GM12878 (cell line): ENCODE results near the gene LIM2. TPM values are rescaled to one million over a fixed set of nuclear protein-coding genes. Genes with fewer than 3 reads are reported as not detected.

Source experiments
- ATAC-seq: fragments of 200-7000 bp; cut with Tn5 transposase; 3 replicates; pipeline ENCODE4 v1.9.1; 2020; ENCODE audit warnings: mild to moderate bottlenecking, moderate library complexity
- BruUV-seq: library from RNA; stranded (reverse); fragments of 400-500 nt; replicated peaks from 2 replicates; lab custom pipeline; 2021; lab: Mats Ljungman, UMichigan
- CTCF ChIA-PET: fragments of 300-600 bp; sonication (Branson Sonifier 250); formaldehyde crosslinking; extraction: SDS; loops from one replicate; lab custom pipeline; 2021; ENCODE audit warnings: inconsistent platforms; lab: Yijun Ruan, JAX
- POLR2A ChIA-PET: fragments of 350-600 bp; formaldehyde crosslinking; extraction: SDS; loops from one replicate; lab custom pipeline; 2021; ENCODE audit warnings: inconsistent platforms; lab: Charles Lee
- RAD21 ChIA-PET: fragments of 300-600 bp; sonication (Branson Sonifier 250); formaldehyde crosslinking; loops from one replicate; lab custom pipeline; 2023; ENCODE audit warnings: antibody characterized with exemption; ENCODE audit not compliant: unreplicated experiment; lab: Charles Lee
- SMC1A ChIA-PET: fragments of 300-600 bp; sonication (Branson Sonifier 250); formaldehyde crosslinking; loops from one replicate; lab custom pipeline; 2023; ENCODE audit not compliant: unreplicated experiment, uncharacterized antibody; lab: Charles Lee
- DNase-seq: peaks from one replicate; pipeline ENCODE4 v3.0.0-alpha.2; 2011; ENCODE audit warnings: low read depth, low spot score
- FAIRE-seq: peaks from 3 replicates; lab custom pipeline; 2011; peaks lifted over from hg19 to GRCh38; lab: Jason Lieb, UNC
- H2AFZ ChIP-seq: 2 replicates; pipeline ENCODE4 v1.6.0; 2011; ENCODE audit warnings: low read depth, low read length, control low read depth; ENCODE audit not compliant: control insufficient read depth
- H3K27ac ChIP-seq: 2 replicates; pipeline ENCODE4 v1.5.1; 2011; ENCODE audit warnings: control low read depth; ENCODE audit not compliant: control insufficient read depth, insufficient read depth
- H3K27me3 ChIP-seq, 2 experiments: replicated peaks in 1 of 2; 2 replicates each; pipeline versions ENCODE4 v1.6.0 to v1.6.1; 2011; ENCODE audit warnings: low read length in 1 of 2; ENCODE audit not compliant: control insufficient read depth in 2 of 2, insufficient read depth in 2 of 2
- H3K36me3 ChIP-seq, 2 experiments: 2 replicates each; pipeline ENCODE4 v1.5.1; 2011; ENCODE audit warnings: low read length in 1 of 2; ENCODE audit not compliant: control insufficient read depth in 2 of 2, insufficient read depth in 2 of 2
- H3K4me1 ChIP-seq: 2 replicates; pipeline ENCODE4 v1.6.1; 2011; ENCODE audit warnings: mild to moderate bottlenecking, low read length, moderate library complexity, mixed read lengths; ENCODE audit not compliant: control insufficient read depth, insufficient read depth
- H3K4me2 ChIP-seq: 2 replicates; pipeline ENCODE4 v1.6.0; 2011; ENCODE audit warnings: control low read depth; ENCODE audit not compliant: control insufficient read depth, insufficient read depth
- H3K4me3 ChIP-seq: fragments of 200-600 bp; sonication (generic); 2 replicates; pipeline ENCODE4 v1.5.1; 2016
- H3K79me2 ChIP-seq: 2 replicates; pipeline ENCODE4 v1.6.0; 2011; ENCODE audit warnings: low read length; ENCODE audit not compliant: control insufficient read depth, insufficient read depth
- H3K9ac ChIP-seq: 2 replicates; pipeline ENCODE4 v1.8.0; 2011; ENCODE audit warnings: low read length, control low read depth, mixed read lengths; ENCODE audit not compliant: control insufficient read depth, insufficient read depth
- H3K9me3 ChIP-seq: replicated peaks from 3 replicates; pipeline ENCODE4 v1.5.1; 2011; ENCODE audit warnings: mild to moderate bottlenecking, low read length; ENCODE audit not compliant: control insufficient read depth, insufficient read depth
- H4K20me1 ChIP-seq: 2 replicates; pipeline ENCODE4 v1.6.0; 2011; ENCODE audit not compliant: control insufficient read depth, insufficient read depth
- CBX5 ChIP-seq: sonication (generic); IDR thresholded peaks from 2 replicates; pipeline ENCODE4 v1.6.1; 2016; ENCODE audit warnings: low read depth, moderate library complexity, mild to moderate bottlenecking, inconsistent platforms
- HDAC2 ChIP-seq: fragments of 200-600 bp; sonication (generic); IDR thresholded peaks from 2 replicates; pipeline ENCODE4 v1.6.1; 2017
- IKZF2 ChIP-seq, 2 experiments: fragments of 450-650 bp; IDR thresholded peaks; 2 replicates each; pipeline ENCODE4 v1.6.1; 2017; ENCODE audit warnings: mild to moderate bottlenecking in 2 of 2, moderate library complexity in 2 of 2
- MXI1 ChIP-seq: fragments of 150-350 bp; IDR thresholded peaks from 2 replicates; pipeline ENCODE4 v1.6.1; 2011; ENCODE audit warnings: low read depth, mild to moderate bottlenecking, inconsistent platforms, low read length, improper control_type of control experiment
- NFYA ChIP-seq: IDR thresholded peaks from 2 replicates; pipeline ENCODE4 v1.6.1; 2011; ENCODE audit warnings: low read depth, mild to moderate bottlenecking, low read length, improper control_type of control experiment, borderline replicate concordance
- RFX5 ChIP-seq: IDR thresholded peaks from 2 replicates; pipeline ENCODE4 v1.6.1; 2011; ENCODE audit warnings: low read depth, low read length, improper control_type of control experiment
- SIX5 ChIP-seq: IDR thresholded peaks from 2 replicates; pipeline ENCODE4 v1.6.1; 2011; ENCODE audit warnings: mild to moderate bottlenecking, low read depth, low read length, moderate library complexity; ENCODE audit not compliant: severe bottlenecking
- STAT3 ChIP-seq: IDR thresholded peaks from 2 replicates; pipeline ENCODE4 v1.6.1; 2011; ENCODE audit warnings: low read depth, low read length, improper control_type of control experiment
- WGBS: methylation state at CpG from one replicate; pipeline ENCODE4 v1.1.6; 2016; ENCODE audit warnings: low lambda C conversion rate; ENCODE audit not compliant: insufficient replicate concordance, insufficient coverage; ENCODE audit errors: missing lambda C conversion rate; 5-methylcytosine and 5-hydroxymethylcytosine counted together
- in situ Hi-C: fragments of 300-500 bp; cut with MboI; formaldehyde crosslinking; loops from 9 replicates; pipeline ENCODE4 v1.14.3; 2018; ENCODE audit warnings: mixed read lengths
- intact Hi-C: fragments of 100-400 bp; cut with micrococcal nuclease; formaldehyde crosslinking; loops from one replicate; pipeline ENCODE4 v1.14.2; 2022; ENCODE audit not compliant: unreplicated experiment
- polyA plus RNA-seq, 11 experiments: library from polyadenylated mRNA; depleted of rRNA in 4 of 11; unstranded in 6 of 11; stranded (reverse) in 5 of 11; fragments of >200 nt; fragmentation: Nextera tagmentation in 4 of 11; fragmentation: Illumina TruSeq in 1 of 11; extraction: Ambion mirVana in 4 of 11; extraction: Trizol in 1 of 11; gene quantifications; 1 replicate in 1 of 11; 2 replicates in 10 of 11; pipeline versions ENCODE4 v1.2.1 to v1.2.3, GENCODE V29; 2011 to 2016; ENCODE audit warnings: inconsistent platforms in 2 of 11, missing spikeins in 2 of 11, low read depth in 1 of 11
- total RNA-seq, 4 experiments: library from RNA; depleted of rRNA in 3 of 4; stranded (reverse); fragments of >200 nt in 3 of 4; fragmentation: Illumina TruSeq in 1 of 4; extraction: Trizol in 1 of 4; gene quantifications; 2 replicates each; pipeline versions ENCODE4 v1.2.1 to v1.2.3, GENCODE V29; 2013 to 2021
- TF ChIP-seq, protein P1 (sequence below): fragments of 450-650 bp; IDR thresholded peaks from 2 replicates; pipeline ENCODE4 v1.6.1; 2014; ENCODE audit warnings: mild to moderate bottlenecking
- TF ChIP-seq, protein P2 (sequence below): fragments of 450-650 bp; IDR thresholded peaks from 2 replicates; pipeline ENCODE4 v1.6.1; 2017; ENCODE audit warnings: mild to moderate bottlenecking, moderate library complexity
- TF ChIP-seq, protein P3 (sequence below): fragments of 150-350 bp; IDR thresholded peaks from 2 replicates; pipeline ENCODE4 v1.6.1; 2014; ENCODE audit warnings: mild to moderate bottlenecking, low read depth, low read length

Gene LIM2
- total and polyA plus RNA-seq, 10 of the 15 experiments (the other 5 are each of a cell fraction or from before 2014, with no cell fraction given) = not detected

DNA sequence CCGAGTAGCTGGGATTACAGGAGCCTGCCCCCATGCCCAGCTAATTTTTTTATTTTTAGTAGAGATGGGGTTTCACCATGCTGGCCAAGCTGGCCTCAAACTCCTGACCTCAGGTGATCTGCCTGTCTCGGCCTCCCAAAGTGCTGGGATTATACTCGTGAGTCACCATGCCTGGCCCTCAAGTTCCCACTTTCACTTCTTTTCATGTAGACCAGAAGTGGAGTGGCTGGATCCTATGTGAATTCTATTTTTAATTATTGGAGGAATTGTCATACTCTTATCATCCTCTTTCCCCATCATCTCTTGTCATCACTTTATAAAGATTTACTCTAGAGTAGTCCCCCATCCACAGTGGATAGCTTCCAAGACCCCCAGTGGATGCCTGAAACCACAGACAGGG lies 42.4 kb upstream of the LIM2 start:
- no peak overlapping the region for H3K4me2 ChIP-seq
- no peak overlapping the region for H3K4me3 ChIP-seq
- RAD21 ChIA-PET = interaction anchor here (0.5 kb wide), 1 partner anchor 34 kb away, joined by 3 read pairs; no protein-coding TSS in a partner anchor
- in situ Hi-C loops = no loop called here
- BruUV-seq = no TSS peak
- no peak overlapping the region for H3K9ac ChIP-seq
- TF ChIP-seq CBX5 (no peak), SIX5 (no peak), RFX5 (no peak)
- TF ChIP-seq, protein P1, sequence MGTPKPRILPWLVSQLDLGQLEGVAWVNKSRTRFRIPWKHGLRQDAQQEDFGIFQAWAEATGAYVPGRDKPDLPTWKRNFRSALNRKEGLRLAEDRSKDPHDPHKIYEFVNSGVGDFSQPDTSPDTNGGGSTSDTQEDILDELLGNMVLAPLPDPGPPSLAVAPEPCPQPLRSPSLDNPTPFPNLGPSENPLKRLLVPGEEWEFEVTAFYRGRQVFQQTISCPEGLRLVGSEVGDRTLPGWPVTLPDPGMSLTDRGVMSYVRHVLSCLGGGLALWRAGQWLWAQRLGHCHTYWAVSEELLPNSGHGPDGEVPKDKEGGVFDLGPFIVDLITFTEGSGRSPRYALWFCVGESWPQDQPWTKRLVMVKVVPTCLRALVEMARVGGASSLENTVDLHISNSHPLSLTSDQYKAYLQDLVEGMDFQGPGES = no peak
- TF ChIP-seq, all 136 proteins: peak for 0
- no peak for FAIRE-seq
- Histone ChIP-seq H3K36me3 (no peaks in the 10 kb centered on the region), H4K20me1 (no peaks in the 10 kb centered on the region), H3K9me3 (no peaks in the 10 kb centered on the region), H3K27me3 (peaks cover 0 to 2% of the 10 kb centered on the region in 2 experiments; a peak in 2 of 4 replicates), H3K4me1 (no peaks in the 10 kb centered on the region), H3K27ac (no peak overlapping the region), H3K79me2 (no peaks in the 10 kb centered on the region), H2AFZ (no peak overlapping the region)
- intact Hi-C loops = no loop called here
- WGBS = 19% methylated on average over 3 of the region's 3 CpGs
- CTCF ChIA-PET = interaction anchor here (1.1 kb wide), 1 partner anchor 9 kb away, joined by 3 read pairs; no protein-coding TSS in a partner anchor
- DNase-seq = no peak
- POLR2A ChIA-PET = no interaction called here
- SMC1A ChIA-PET = no interaction called here
- ATAC-seq = no peak

DNA sequence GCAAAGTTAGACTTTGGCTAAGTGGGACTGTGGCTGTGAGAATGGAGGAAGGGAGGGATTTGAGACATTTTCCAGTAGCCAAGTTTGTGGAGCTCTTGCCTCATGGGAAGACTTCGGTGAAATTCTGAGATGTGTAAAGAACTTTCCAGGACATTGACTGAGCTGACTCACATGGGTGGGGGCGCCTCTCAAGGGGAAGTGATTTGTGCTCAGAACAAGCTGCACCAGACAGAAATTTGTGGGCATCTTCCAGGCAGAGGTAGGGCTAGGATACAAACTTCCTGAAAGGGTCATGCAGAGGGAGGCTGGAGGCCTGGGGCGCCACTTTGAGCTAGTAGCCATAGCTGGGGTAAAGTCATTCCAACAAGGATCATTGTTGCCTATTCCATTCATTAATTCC lies 39.4 kb upstream of the LIM2 start:
- ChIA-PET SMC1A (no interaction called here), CTCF (interaction anchor here (0.9 to 1.4 kb wide), 3 partner anchors 11 to 46 kb away, joined by 3 read pairs; no protein-coding TSS in a partner anchor)
- TF ChIP-seq MXI1 (no peak), NFYA (no peak), HDAC2 (no peak), STAT3 (no peak), IKZF2 (IDR thresholded peaks at IDR 0.05) (no peak)
- TF ChIP-seq, protein P2, sequence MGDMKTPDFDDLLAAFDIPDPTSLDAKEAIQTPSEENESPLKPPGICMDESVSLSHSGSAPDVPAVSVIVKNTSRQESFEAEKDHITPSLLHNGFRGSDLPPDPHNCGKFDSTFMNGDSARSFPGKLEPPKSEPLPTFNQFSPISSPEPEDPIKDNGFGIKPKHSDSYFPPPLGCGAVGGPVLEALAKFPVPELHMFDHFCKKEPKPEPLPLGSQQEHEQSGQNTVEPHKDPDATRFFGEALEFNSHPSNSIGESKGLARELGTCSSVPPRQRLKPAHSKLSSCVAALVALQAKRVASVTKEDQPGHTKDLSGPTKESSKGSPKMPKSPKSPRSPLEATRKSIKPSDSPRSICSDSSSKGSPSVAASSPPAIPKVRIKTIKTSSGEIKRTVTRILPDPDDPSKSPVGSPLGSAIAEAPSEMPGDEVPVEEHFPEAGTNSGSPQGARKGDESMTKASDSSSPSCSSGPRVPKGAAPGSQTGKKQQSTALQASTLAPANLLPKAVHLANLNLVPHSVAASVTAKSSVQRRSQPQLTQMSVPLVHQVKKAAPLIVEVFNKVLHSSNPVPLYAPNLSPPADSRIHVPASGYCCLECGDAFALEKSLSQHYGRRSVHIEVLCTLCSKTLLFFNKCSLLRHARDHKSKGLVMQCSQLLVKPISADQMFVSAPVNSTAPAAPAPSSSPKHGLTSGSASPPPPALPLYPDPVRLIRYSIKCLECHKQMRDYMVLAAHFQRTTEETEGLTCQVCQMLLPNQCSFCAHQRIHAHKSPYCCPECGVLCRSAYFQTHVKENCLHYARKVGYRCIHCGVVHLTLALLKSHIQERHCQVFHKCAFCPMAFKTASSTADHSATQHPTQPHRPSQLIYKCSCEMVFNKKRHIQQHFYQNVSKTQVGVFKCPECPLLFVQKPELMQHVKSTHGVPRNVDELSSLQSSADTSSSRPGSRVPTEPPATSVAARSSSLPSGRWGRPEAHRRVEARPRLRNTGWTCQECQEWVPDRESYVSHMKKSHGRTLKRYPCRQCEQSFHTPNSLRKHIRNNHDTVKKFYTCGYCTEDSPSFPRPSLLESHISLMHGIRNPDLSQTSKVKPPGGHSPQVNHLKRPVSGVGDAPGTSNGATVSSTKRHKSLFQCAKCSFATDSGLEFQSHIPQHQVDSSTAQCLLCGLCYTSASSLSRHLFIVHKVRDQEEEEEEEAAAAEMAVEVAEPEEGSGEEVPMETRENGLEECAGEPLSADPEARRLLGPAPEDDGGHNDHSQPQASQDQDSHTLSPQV = no peak
- TF ChIP-seq, protein P3, sequence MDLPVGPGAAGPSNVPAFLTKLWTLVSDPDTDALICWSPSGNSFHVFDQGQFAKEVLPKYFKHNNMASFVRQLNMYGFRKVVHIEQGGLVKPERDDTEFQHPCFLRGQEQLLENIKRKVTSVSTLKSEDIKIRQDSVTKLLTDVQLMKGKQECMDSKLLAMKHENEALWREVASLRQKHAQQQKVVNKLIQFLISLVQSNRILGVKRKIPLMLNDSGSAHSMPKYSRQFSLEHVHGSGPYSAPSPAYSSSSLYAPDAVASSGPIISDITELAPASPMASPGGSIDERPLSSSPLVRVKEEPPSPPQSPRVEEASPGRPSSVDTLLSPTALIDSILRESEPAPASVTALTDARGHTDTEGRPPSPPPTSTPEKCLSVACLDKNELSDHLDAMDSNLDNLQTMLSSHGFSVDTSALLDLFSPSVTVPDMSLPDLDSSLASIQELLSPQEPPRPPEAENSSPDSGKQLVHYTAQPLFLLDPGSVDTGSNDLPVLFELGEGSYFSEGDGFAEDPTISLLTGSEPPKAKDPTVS = no peak

More for the DNA sequence above, 39.4 kb upstream of the LIM2 start:
- Histone ChIP-seq H3K9me3 (no peaks in the 10 kb centered on the region), H3K4me1 (no peaks in the 10 kb centered on the region), H3K4me3 (no peak overlapping the region), H3K9ac (no peak overlapping the region), H3K36me3 (no peaks in the 10 kb centered on the region), H3K27me3 (peaks cover 0 to 2% of the 10 kb centered on the region in 2 experiments; a peak in 2 of 4 replicates), H4K20me1 (no peaks in the 10 kb centered on the region), H3K79me2 (no peaks in the 10 kb centered on the region), H3K4me2 (no peak overlapping the region), H2AFZ (no peak overlapping the region), H3K27ac (no peak overlapping the region)
- intact Hi-C loops = no loop called here
- ATAC-seq (no peak), DNase-seq (no peak), FAIRE-seq (no peak)
- 19% methylated on average over 3 of the region's 3 CpGs for WGBS
- in situ Hi-C loops = no loop called here
- RAD21 ChIA-PET = interaction anchor here (1.2 kb wide), 1 partner anchor 12 kb away, joined by 3 read pairs; no protein-coding TSS in a partner anchor
- POLR2A ChIA-PET = no interaction called here
- no TSS peak for BruUV-seq
